Thyroid gland (tissue), 4 donors: ENCODE data around the gene EMILIN1.

Source experiments
- CTCF ChIP-seq, 6 experiments: fragments of 200-600 bp in 3 of 6; fragments of 450-650 bp in 3 of 6; sonication (generic) in 3 of 6; IDR thresholded peaks; one replicate each; pipeline ENCODE4 v1.5.1; 2016 to 2019; ENCODE audit warnings: antibody characterized with exemption in 6 of 6, mild to moderate bottlenecking in 2 of 6, inconsistent platforms in 1 of 6, moderate library complexity in 1 of 6
- POLR2A ChIP-seq, 2 donors: fragments of 450-650 bp; IDR thresholded peaks; one replicate each; pipeline ENCODE4 v1.6.1; 2017; ENCODE audit warnings: antibody characterized with exemption in 2 of 2, mild to moderate bottlenecking in 2 of 2, moderate library complexity in 1 of 2

GRCh38 chr2:27089111-27089954 is 10.9 kb downstream of the EMILIN1 start:
- no peak for TF ChIP-seq CTCF (IDR thresholded peaks at IDR 0.05)
- TF ChIP-seq POLR2A (IDR thresholded peaks at IDR 0.05) = no peak
